CD4-positive, CD25-positive, alpha-beta regulatory T cell (primary cell): ENCODE results near the gene RPS19BP1. TPM values are rescaled to one million over a fixed set of nuclear protein-coding genes. Genes with fewer than 3 reads are reported as not detected.

Experiments
- ATAC-seq, 2 donors: fragments of 150-1000 bp; cut with Tn5 transposase; one replicate each; pipeline ENCODE4 v1.10.0; 2021; ENCODE audit warnings: low read depth in 2 of 2, moderate number of reproducible peaks in 2 of 2, moderate library complexity in 1 of 2
- DNase-seq, 3 donors: peaks; one replicate each; pipeline versions ENCODE4 v3.0.0 to v3.0.0-alpha.2; 2012 to 2022; ENCODE audit warnings: mixed read lengths in 1 of 3
- H3K27ac ChIP-seq: one replicate; pipeline ENCODE4 v1.7.0; 2013; ENCODE audit warnings: mild to moderate bottlenecking, low read length; ENCODE audit not compliant: insufficient read depth, poor library complexity, severe bottlenecking
- H3K27me3 ChIP-seq: one replicate; pipeline ENCODE4 v1.7.0; 2013; ENCODE audit warnings: low read length; ENCODE audit not compliant: control insufficient read depth, insufficient read depth
- H3K36me3 ChIP-seq: one replicate; pipeline ENCODE4 v1.7.0; 2013; ENCODE audit warnings: mild to moderate bottlenecking, low read length, moderate library complexity; ENCODE audit not compliant: control insufficient read depth, insufficient read depth
- H3K4me1 ChIP-seq: 2 replicates; pipeline ENCODE4 v1.7.0; 2013; ENCODE audit warnings: mild to moderate bottlenecking, low read length; ENCODE audit not compliant: insufficient read depth, control insufficient read depth, poor library complexity, severe bottlenecking
- H3K4me3 ChIP-seq: one replicate; pipeline ENCODE4 v1.7.0; 2013; ENCODE audit warnings: low read depth, mild to moderate bottlenecking, low read length, moderate library complexity
- H3K9me3 ChIP-seq, 2 experiments: 1 replicate in 1 of 2; 2 replicates in 1 of 2; pipeline ENCODE4 v1.7.0; 2013; ENCODE audit warnings: low read length in 2 of 2, mild to moderate bottlenecking in 1 of 2, moderate library complexity in 1 of 2; ENCODE audit not compliant: control insufficient read depth in 2 of 2
- H3K27ac Mint-ChIP-seq, 3 donors: one replicate each; pipeline ENCODE4 v1.8.0; 2020 to 2022; ENCODE audit warnings: mild to moderate bottlenecking in 3 of 3, mixed read lengths in 3 of 3, moderate library complexity in 2 of 3
- H3K27me3 Mint-ChIP-seq: one replicate; pipeline ENCODE4 v1.8.0; 2022; ENCODE audit warnings: mild to moderate bottlenecking, mixed read lengths
- H3K36me3 Mint-ChIP-seq: one replicate; pipeline ENCODE4 v1.8.0; 2020; ENCODE audit warnings: mixed read lengths
- H3K4me1 Mint-ChIP-seq, 4 donors: one replicate each; pipeline ENCODE4 v1.8.0; 2020 to 2022; ENCODE audit warnings: mixed read lengths in 4 of 4, mild to moderate bottlenecking in 1 of 4
- H3K4me3 Mint-ChIP-seq, 4 donors: one replicate each; pipeline ENCODE4 v1.8.0; 2020 to 2022; ENCODE audit warnings: mild to moderate bottlenecking in 4 of 4, mixed read lengths in 4 of 4, moderate library complexity in 3 of 4
- H3K9me3 Mint-ChIP-seq, 7 donors: one replicate each; pipeline ENCODE4 v1.8.0; 2020 to 2022; ENCODE audit warnings: mixed read lengths in 7 of 7, mild to moderate bottlenecking in 3 of 7, moderate library complexity in 2 of 7
- polyA plus RNA-seq, 4 donors: library from polyadenylated mRNA; unstranded; fragments of 300-500 nt; fragmentation: Illumina TruSeq; gene quantifications; one replicate each; pipeline ENCODE4 v1.2.3, GENCODE V29; 2021
- total RNA-seq: library from RNA; stranded (reverse); gene quantifications from one replicate; pipeline ENCODE4 v1.2.3, GENCODE V29; 2022

RPS19BP1 gene
- total and polyA plus RNA-seq, 5 donors from 2014 or later: 42.9 to 117 (median 105) TPM

- H3K4me3 ChIP-seq: no peak overlapping the region
- Mint-ChIP-seq H3K4me3 (no peak overlapping the region), H3K4me1 (peaks cover 0 to 3% (median 0%) of the 10 kb centered on the region in 4 donors), H3K27me3 (peaks cover 18% of the 10 kb centered on the region), H3K36me3 (no peaks in the 10 kb centered on the region), H3K27ac (no peak overlapping the region), H3K9me3 (peaks cover 0 to 1% (median 0%) of the 10 kb centered on the region in 7 donors)
- no peak overlapping the region for H3K27ac ChIP-seq
- H3K4me1 ChIP-seq: no peaks in the 10 kb centered on the region
- no peaks in the 10 kb centered on the region for H3K36me3 ChIP-seq
- H3K27me3 ChIP-seq: no peaks in the 10 kb centered on the region
- no peaks in the 10 kb centered on the region for H3K9me3 ChIP-seq
- DNase-seq: no peak
- no peak for ATAC-seq
These were observed 42.9 kb upstream of the RPS19BP1 start for GRCh38 chr22:39575552-39575825.

- Histone ChIP-seq H3K27ac (no peak overlapping the region), H3K4me1 (no peaks in the 10 kb centered on the region), H3K36me3 (no peaks in the 10 kb centered on the region), H3K27me3 (no peaks in the 10 kb centered on the region), H3K4me3 (no peak overlapping the region), H3K9me3 (no peaks in the 10 kb centered on the region)
- Mint-ChIP-seq H3K4me1 (peaks cover 0 to 3% (median 0%) of the 10 kb centered on the region in 4 donors), H3K4me3 (no peak overlapping the region), H3K36me3 (no peaks in the 10 kb centered on the region), H3K27ac (peak overlapping the region in 1 of 3 donors; percentile 69), H3K27me3 (peaks cover 16% of the 10 kb centered on the region), H3K9me3 (peaks cover 0 to 1% (median 0%) of the 10 kb centered on the region in 7 donors)
- no peak for ATAC-seq
- no peak for DNase-seq
These were observed 42.4 kb upstream of the RPS19BP1 start for GRCh38 chr22:39574779-39575551.

GRCh38 chr22:39571538-39571937 is 39.0 kb upstream of the RPS19BP1 start:
- no peak overlapping the region for H3K4me3 ChIP-seq
- Mint-ChIP-seq H3K9me3 (peaks cover 0 to 3% (median 0%) of the 10 kb centered on the region in 7 donors), H3K27ac (peak overlapping the region in 1 of 3 donors; percentile 40), H3K27me3 (peaks cover 4% of the 10 kb centered on the region), H3K4me3 (no peak overlapping the region), H3K36me3 (no peaks in the 10 kb centered on the region), H3K4me1 (peaks cover 0 to 23% (median 7%) of the 10 kb centered on the region in 4 donors)
- no peak overlapping the region for H3K27ac ChIP-seq
- peaks cover 13% of the 10 kb centered on the region for H3K4me1 ChIP-seq
- H3K36me3 ChIP-seq: no peaks in the 10 kb centered on the region
- no peak for DNase-seq
- ATAC-seq: no peak
- no peaks in the 10 kb centered on the region for H3K9me3 ChIP-seq
- no peaks in the 10 kb centered on the region for H3K27me3 ChIP-seq

- Mint-ChIP-seq H3K27ac (peak within 1 kb of the TSS in 1 of 3 donors; percentile 55), H3K4me3 (no peak within 1 kb of the TSS), H3K27me3 (peaks cover 4% of the 10 kb centered on the region), H3K9me3 (peaks cover 0 to 3% (median 0%) of the 10 kb centered on the region in 7 donors), H3K36me3 (no peaks in the 10 kb centered on the region), H3K4me1 (peaks cover 0 to 25% (median 8%) of the 10 kb centered on the region in 4 donors)
- H3K9me3 ChIP-seq: no peaks in the 10 kb centered on the region
- H3K36me3 ChIP-seq: no peaks in the 10 kb centered on the region
- ATAC-seq: no peak
- no peak for DNase-seq
- H3K27me3 ChIP-seq: no peaks in the 10 kb centered on the region
- no peak within 1 kb of the TSS for H3K27ac ChIP-seq
- peaks cover 13% of the 10 kb centered on the region for H3K4me1 ChIP-seq
- no peak within 1 kb of the TSS for H3K4me3 ChIP-seq
These were observed 38.1 kb upstream of the RPS19BP1 start, which contains the start of gene CACNA1I for GRCh38 chr22:39570665-39571064. TSS of gene CACNA1I (plus strand) at chr22:39570753. CDS start at chr22:39570753, 0 bp downstream.

GRCh38 chr22:39570226-39570625 is 37.7 kb upstream of the RPS19BP1 start:
- Histone ChIP-seq H3K36me3 (no peaks in the 10 kb centered on the region), H3K9me3 (no peaks in the 10 kb centered on the region), H3K27me3 (no peaks in the 10 kb centered on the region), H3K4me3 (no peak overlapping the region), H3K4me1 (peaks cover 13% of the 10 kb centered on the region), H3K27ac (no peak overlapping the region)
- no peak overlapping the region for H3K4me3 Mint-ChIP-seq
- DNase-seq (no peak), ATAC-seq (no peak)
- H3K27me3 Mint-ChIP-seq: peaks cover 4% of the 10 kb centered on the region
- H3K27ac Mint-ChIP-seq: no peak overlapping the region
- H3K4me1 Mint-ChIP-seq: peaks cover 0 to 29% (median 8%) of the 10 kb centered on the region in 4 donors
- H3K36me3 Mint-ChIP-seq: no peaks in the 10 kb centered on the region
- peaks cover 0 to 3% (median 0%) of the 10 kb centered on the region in 7 donors for H3K9me3 Mint-ChIP-seq

GRCh38 chr22:39569066-39569465 is 36.5 kb upstream of the RPS19BP1 start:
- H3K4me3 ChIP-seq: no peak overlapping the region
- H3K36me3 Mint-ChIP-seq: no peaks in the 10 kb centered on the region
- no peaks in the 10 kb centered on the region for H3K9me3 ChIP-seq
- no peaks in the 10 kb centered on the region for H3K27me3 ChIP-seq
- H3K27ac ChIP-seq: no peak overlapping the region
- peaks cover 4% of the 10 kb centered on the region for H3K27me3 Mint-ChIP-seq
- ATAC-seq: no peak
- H3K27ac Mint-ChIP-seq: no peak overlapping the region
- no peak for DNase-seq
- H3K4me1 ChIP-seq: peaks cover 13% of the 10 kb centered on the region
- H3K4me3 Mint-ChIP-seq: no peak overlapping the region
- no peaks in the 10 kb centered on the region for H3K36me3 ChIP-seq
- H3K4me1 Mint-ChIP-seq: peaks cover 0 to 29% (median 8%) of the 10 kb centered on the region in 4 donors
- H3K9me3 Mint-ChIP-seq: peaks cover 0 to 3% (median 0%) of the 10 kb centered on the region in 7 donors

- H3K9me3 ChIP-seq: no peaks in the 10 kb centered on the region
- no peaks in the 10 kb centered on the region for H3K36me3 Mint-ChIP-seq
- DNase-seq (no peak), ATAC-seq (no peak)
- peaks cover 0 to 29% (median 8%) of the 10 kb centered on the region in 4 donors for H3K4me1 Mint-ChIP-seq
- H3K4me1 ChIP-seq: peaks cover 13% of the 10 kb centered on the region
- no peak overlapping the region for H3K4me3 ChIP-seq
- no peaks in the 10 kb centered on the region for H3K27me3 ChIP-seq
- H3K4me3 Mint-ChIP-seq: no peak overlapping the region
- H3K9me3 Mint-ChIP-seq: peaks cover 0 to 3% (median 0%) of the 10 kb centered on the region in 7 donors
- no peak overlapping the region for H3K27ac ChIP-seq
- H3K27me3 Mint-ChIP-seq: peaks cover 4% of the 10 kb centered on the region
- H3K36me3 ChIP-seq: no peaks in the 10 kb centered on the region
- H3K27ac Mint-ChIP-seq: peak overlapping the region in 2 of 3 donors; percentile 84
These were observed 35.9 kb upstream of the RPS19BP1 start for GRCh38 chr22:39568278-39568981.
